Stimulated activated naive CD8-positive, alpha-beta T cell treated with anti-CD3 and anti-CD28 coated beads, Interleukin-15, amount 100 ng/mL, for 72 hours (primary cell): ENCODE data around the gene ANKS1B.

ENCODE experiments used
- ATAC-seq: fragments of 150-1000 bp; cut with Tn5 transposase; 2 replicates; pipeline ENCODE4 v1.10.0; 2021; ENCODE audit warnings: mild to moderate bottlenecking, moderate library complexity
- DNase-seq, 2 donors: peaks; one replicate each; pipeline ENCODE4 v3.0.0; 2021 to 2022
- H3K27ac Mint-ChIP-seq, 2 donors: one replicate each; pipeline ENCODE4 v1.8.0; 2022; ENCODE audit warnings: mild to moderate bottlenecking in 2 of 2, mixed read lengths in 2 of 2, moderate library complexity in 2 of 2
- H3K27me3 Mint-ChIP-seq: one replicate; pipeline ENCODE4 v1.8.0; 2022; ENCODE audit warnings: mixed read lengths
- H3K4me1 Mint-ChIP-seq: one replicate; pipeline ENCODE4 v1.8.0; 2022; ENCODE audit warnings: mild to moderate bottlenecking, mixed read lengths
- H3K4me3 Mint-ChIP-seq, 2 donors: one replicate each; pipeline ENCODE4 v1.8.0; 2022; ENCODE audit warnings: mild to moderate bottlenecking in 2 of 2, mixed read lengths in 2 of 2, moderate library complexity in 1 of 2
- H3K9me3 Mint-ChIP-seq, 2 donors: one replicate each; pipeline ENCODE4 v1.8.0; 2022; ENCODE audit warnings: mixed read lengths in 2 of 2

ANKS1B gene

DNA sequence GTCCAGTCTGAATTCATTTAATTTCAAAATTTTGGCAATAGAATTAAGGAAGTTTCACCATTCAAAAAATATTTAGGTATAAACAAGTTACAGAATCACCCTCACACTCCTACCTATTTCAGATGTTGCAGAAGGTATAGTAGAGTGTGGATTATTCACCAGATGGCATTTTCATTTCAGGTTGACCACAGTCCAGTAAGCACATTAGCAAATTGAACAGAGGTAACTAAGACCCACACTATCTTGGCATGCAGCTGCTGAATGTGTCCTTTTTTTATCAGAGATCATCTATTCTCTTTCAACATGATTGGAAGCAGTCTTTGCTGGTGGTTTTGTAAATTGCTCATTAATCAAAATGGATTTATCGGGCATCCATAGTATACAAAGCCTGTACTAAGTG is 488.9 kb downstream of the ANKS1B start:
- Mint-ChIP-seq H3K27ac (no peak overlapping the region), H3K4me1 (no peaks in the 10 kb centered on the region), H3K4me3 (no peak overlapping the region), H3K9me3 (peaks cover 18 to 22% of the 10 kb centered on the region in 2 donors), H3K27me3 (no peaks in the 10 kb centered on the region)
- ATAC-seq (no peak), DNase-seq (no peak)

DNA sequence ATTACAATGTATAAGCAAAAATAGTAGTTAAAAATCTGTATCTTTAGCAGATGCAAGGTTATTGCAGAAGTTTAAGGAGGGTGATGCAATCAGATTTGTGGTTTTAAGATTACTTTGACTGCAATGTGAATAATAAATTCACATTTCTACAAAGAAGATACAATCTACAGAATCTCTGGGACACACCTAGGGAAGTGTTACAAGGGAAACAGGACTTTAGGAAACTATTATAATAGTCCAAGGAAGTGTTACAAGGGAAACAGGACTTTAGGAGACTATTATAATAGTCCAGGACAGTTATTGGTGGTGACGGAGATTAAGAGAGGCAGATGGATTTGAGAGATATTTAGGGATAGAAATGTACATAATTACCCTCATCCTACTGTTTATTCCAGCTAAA is 491.5 kb downstream of the ANKS1B start:
- Mint-ChIP-seq H3K9me3 (peaks cover 14 to 18% of the 10 kb centered on the region in 2 donors), H3K4me1 (no peaks in the 10 kb centered on the region), H3K4me3 (no peak overlapping the region), H3K27ac (no peak overlapping the region), H3K27me3 (no peaks in the 10 kb centered on the region)
- DNase-seq (no peak), ATAC-seq (no peak)

DNA sequence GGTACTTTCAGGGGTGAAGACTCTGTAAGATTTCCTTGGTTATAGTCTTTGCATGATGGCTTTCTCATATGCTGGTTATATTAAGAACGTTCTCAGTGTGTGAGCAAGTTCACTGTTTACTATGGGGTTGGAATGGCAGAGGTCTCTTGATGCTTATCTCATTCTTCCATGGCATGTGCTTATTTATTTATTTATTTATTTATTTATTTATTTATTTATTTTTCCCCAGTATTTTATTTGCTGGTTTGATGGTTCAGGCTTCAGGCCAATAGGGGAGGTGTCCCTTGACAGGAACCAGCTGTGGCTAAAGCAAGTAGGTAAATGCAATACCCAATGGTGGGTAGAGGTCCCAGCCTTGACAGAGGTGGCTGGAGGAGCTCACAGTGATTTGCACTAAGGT is 498.5 kb downstream of the ANKS1B start:
- ATAC-seq (no peak), DNase-seq (no peak)
- peaks cover 20 to 45% of the 10 kb centered on the region in 2 donors for H3K9me3 Mint-ChIP-seq
- H3K27ac Mint-ChIP-seq: peak overlapping the region in 1 of 2 donors; percentile 80
- no peak overlapping the region for H3K4me3 Mint-ChIP-seq
- H3K27me3 Mint-ChIP-seq: no peaks in the 10 kb centered on the region
- no peaks in the 10 kb centered on the region for H3K4me1 Mint-ChIP-seq

DNA sequence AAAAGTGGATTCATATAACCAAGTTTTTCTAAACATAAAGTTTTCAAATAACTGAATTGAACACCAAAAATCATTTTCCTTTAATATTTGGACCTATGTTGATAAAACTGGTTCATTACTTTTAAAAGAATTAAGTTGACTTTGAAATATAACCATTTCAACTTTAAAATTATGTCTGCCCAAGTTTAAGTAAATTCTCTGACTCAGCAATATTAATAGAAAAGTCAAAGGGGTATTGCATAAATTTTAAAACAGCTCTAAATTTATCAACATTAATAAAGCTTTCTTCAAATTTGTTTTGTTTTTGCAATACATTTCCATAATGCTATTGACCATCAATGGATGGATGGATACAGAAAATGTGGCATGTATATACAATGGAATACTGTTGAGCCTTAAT is 505.6 kb downstream of the ANKS1B start:
- Mint-ChIP-seq H3K4me1 (no peaks in the 10 kb centered on the region), H3K27ac (no peak overlapping the region), H3K9me3 (peaks cover 13 to 29% of the 10 kb centered on the region in 2 donors), H3K27me3 (no peaks in the 10 kb centered on the region), H3K4me3 (no peak overlapping the region)
- ATAC-seq: no peak
- no peak for DNase-seq

DNA sequence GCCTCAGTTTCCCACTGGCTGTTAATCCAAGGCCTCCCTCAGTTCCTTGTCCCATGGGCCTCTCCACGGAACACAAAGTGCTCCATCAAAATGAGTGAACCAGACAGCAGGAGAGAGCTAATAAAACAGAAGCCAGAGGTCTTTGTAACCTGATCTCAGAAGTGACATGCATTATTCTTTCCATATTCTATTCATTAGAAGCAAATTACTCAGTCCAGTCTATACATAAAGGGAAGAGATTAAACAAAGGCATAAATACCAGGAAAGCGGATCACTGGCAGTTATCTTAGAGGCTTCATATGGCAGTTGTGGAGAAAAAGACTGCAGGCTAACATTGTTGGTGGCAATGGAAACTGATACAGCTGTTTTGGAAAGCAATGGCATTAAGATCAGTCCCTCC is 507.8 kb downstream of the ANKS1B start:
- DNase-seq (no peak), ATAC-seq (no peak)
- Mint-ChIP-seq H3K4me1 (no peaks in the 10 kb centered on the region), H3K27me3 (no peaks in the 10 kb centered on the region), H3K9me3 (peaks cover 4 to 10% of the 10 kb centered on the region in 2 donors), H3K4me3 (no peak overlapping the region), H3K27ac (no peak overlapping the region)

DNA sequence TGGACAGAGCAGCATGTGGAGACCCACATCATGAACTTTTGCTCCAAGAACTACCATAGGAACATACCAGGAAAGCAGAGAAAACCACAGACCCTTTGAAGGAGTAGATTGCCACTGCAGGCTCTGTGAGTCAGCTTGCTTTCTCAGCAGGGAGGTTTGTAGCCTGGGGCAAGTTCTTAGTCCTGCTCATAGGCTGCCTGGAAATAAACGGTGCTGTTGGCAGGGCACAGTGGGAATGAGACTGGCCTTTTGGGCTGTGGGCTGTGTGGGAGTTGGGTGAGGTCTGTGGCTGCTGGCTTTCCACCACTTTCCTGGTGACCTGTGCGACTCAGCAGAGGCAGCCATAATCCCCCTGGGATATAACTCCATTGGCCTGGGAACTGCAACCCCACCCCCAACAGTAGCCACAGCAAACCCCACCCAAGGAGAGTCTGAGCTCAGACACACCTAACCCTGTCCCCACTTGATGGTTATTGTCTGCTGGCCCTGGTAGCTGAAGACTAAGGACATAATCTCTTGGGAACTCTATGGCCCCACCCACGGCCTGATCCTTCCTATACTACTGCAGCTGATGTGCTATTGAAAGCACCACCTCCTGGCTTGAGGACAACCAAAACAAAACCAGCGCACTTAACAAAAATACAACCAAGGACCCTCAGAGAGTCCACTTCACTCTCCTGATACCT is 529.2 kb downstream of the ANKS1B start:
- H3K9me3 Mint-ChIP-seq: peaks cover 7 to 23% of the 10 kb centered on the region in 2 donors
- no peak overlapping the region for H3K4me3 Mint-ChIP-seq
- no peak for ATAC-seq
- no peaks in the 10 kb centered on the region for H3K27me3 Mint-ChIP-seq
- H3K4me1 Mint-ChIP-seq: no peaks in the 10 kb centered on the region
- DNase-seq: no peak
- no peak overlapping the region for H3K27ac Mint-ChIP-seq

DNA sequence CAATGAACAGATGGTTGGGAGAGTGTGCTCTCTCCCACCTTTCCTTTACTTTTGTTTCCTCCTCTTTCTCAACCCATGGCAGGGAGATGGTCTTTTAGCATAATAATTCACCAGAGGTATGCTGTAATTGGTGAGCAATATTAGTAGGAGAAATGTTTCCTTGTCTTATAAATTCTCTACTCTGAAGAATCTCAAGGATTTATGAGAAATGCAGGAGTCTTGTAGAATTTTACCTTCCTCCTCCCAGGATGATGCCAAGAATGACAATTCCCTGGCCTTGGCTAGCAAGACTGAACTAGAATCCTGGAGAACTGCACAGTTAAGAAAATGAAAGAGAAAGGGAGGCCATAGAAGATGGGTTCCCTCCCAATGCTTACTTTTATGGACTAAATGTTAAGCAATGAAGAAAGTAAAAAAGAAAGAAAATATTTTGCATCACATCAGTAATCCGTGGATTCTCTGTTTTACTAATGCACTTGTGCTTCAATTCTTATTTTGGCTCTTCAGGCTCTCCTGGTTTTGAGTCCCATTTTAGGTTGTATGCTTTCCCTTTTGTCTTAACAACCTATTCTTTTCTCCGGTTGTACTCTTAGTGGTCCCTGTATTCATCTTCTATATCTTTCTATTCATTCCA is 530.1 kb downstream of the ANKS1B start:
- Mint-ChIP-seq H3K27me3 (no peaks in the 10 kb centered on the region), H3K4me1 (no peaks in the 10 kb centered on the region)

DNA sequence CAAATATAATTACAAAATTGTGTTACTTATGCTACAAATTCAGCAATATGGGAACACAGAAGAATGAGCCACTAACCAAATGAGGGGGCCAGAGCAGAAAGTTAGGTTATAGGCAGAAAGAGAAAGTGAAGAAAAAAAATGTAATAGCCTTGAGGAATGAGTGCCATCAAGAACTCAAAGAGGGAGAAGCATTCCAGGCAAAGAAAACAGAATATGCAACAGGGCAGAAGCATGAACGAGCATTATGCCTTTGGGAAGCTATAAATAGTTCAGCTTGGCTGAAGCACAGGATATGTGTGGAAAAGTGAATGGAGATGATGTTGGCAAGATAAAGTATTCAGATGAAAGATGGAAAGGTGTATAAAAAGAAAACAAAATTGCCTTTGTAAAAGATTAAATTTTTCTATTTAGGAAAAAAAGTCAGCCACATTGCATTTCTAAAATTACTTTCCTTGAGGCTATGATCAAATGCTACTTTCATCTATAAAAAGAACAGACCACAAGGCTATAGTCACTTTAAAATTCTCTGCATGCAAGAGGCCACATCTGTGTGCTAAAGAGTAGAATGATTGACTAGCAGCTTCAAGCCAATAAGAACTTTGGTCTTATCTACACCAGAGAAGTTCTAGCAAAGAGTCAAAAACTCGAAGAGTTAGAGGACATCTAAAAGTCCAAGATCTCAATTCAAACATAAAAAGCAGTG is 530.7 kb downstream of the ANKS1B start:
- Mint-ChIP-seq H3K4me3 (no peak overlapping the region), H3K9me3 (peaks cover 7 to 15% of the 10 kb centered on the region in 2 donors), H3K27ac (no peak overlapping the region), H3K4me1 (no peaks in the 10 kb centered on the region), H3K27me3 (no peaks in the 10 kb centered on the region)
- ATAC-seq (no peak), DNase-seq (no peak)

More for the DNA sequence above, 530.1 kb downstream of the ANKS1B start:
- ATAC-seq: no peak
- H3K4me3 Mint-ChIP-seq: no peak overlapping the region
- H3K9me3 Mint-ChIP-seq: peaks cover 7 to 15% of the 10 kb centered on the region in 2 donors
- no peak overlapping the region for H3K27ac Mint-ChIP-seq
- no peak for DNase-seq

DNA sequence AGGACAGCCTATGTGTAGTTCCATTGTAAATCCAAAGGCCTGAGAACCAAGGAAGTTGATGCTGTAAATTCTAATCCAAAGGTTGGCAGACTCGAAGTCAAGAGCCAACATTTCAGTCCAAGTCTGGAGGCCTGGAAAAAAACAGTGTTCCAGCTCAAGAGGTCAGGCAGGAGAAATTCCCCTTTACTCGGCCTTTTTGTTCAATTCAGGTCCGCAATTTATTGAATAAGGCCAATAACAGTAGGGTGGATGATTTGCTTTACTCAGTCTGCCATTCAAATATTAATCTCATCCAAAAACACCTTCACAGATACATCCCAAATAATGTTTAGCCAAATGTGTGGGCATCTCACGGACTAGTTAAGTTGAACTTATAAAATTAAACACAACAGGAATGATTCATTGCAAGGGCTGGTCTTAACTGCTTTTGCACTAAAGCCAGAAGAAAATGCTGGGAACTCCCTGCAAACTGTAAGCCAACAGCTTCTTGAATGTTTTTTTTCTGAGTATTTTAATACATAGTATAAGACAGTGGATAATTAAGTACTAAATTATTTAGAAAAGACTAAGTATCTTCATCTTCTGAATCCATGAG is 534.6 kb downstream of the ANKS1B start:
- Mint-ChIP-seq H3K4me1 (no peaks in the 10 kb centered on the region), H3K27ac (no peak overlapping the region), H3K4me3 (no peak overlapping the region), H3K27me3 (no peaks in the 10 kb centered on the region), H3K9me3 (no peaks in the 10 kb centered on the region)
- DNase-seq: no peak
- ATAC-seq: no peak

DNA sequence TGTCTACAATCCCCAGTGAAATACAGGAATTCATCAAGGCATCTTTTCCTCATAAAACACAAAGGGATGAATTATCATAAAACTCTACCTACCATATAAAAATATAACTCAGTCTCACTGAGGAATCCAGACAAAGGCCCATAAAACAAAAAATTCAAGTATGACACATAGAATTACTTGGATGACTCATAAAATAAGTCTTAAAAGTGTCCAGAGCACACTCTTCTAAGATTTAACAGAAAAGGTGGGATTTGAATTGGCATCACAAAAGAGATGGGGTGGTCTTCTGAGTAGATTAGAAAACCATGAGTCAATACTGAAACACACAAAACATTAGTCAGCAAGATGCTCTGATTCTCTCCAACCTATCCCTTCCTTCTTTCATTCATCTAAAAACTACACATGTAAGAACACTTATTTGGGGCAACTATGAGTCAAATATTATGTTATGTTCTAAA is 539.8 kb downstream of the ANKS1B start:
- Mint-ChIP-seq H3K27ac (no peak overlapping the region), H3K9me3 (no peaks in the 10 kb centered on the region), H3K27me3 (no peaks in the 10 kb centered on the region), H3K4me3 (no peak overlapping the region), H3K4me1 (no peaks in the 10 kb centered on the region)
- ATAC-seq (no peak), DNase-seq (no peak)

DNA sequence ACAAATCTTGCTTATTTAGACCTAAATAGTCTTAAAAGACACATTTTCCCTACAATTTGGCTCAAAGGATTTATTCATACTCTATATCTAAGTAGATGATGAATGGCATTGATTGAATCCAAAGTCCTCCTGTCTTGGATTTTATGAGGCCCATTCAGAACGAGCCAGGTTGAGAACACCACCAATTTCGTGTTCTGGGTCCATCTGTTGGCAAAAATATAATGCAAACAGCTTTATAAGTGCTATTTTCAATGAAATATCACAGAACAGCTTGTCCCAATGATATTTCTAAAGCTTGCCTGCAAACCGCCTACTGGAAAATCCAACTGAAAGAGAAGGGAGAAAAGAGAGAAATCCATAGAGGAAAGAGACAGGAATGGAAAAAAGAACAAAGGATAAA is 542.0 kb downstream of the ANKS1B start:
- H3K27ac Mint-ChIP-seq: no peak overlapping the region
- DNase-seq (no peak), ATAC-seq (no peak)
- H3K4me1 Mint-ChIP-seq: no peaks in the 10 kb centered on the region
- no peaks in the 10 kb centered on the region for H3K27me3 Mint-ChIP-seq
- H3K4me3 Mint-ChIP-seq: no peak overlapping the region
- H3K9me3 Mint-ChIP-seq: peaks cover 0 to 5% of the 10 kb centered on the region in 2 donors

DNA sequence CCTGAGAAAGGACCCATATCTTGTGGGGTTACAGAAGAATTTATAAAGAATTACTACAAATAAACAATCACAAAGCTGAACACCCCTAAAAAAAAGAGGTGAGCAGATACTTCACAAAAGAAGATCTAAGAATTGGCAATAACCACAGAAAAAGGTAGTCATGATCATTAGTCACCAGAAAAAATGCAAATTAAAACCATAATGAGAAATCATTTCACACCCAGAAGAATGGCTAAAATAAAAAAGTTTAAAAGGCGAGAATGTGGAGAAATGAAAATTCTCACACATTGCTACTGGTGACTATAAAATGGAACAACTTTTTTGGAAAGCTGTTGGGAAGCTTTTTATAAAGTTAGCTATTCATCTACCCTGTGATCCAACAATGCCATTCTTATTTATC is 545.3 kb downstream of the ANKS1B start:
- ATAC-seq (no peak), DNase-seq (no peak)
- peaks cover 0 to 9% of the 10 kb centered on the region in 2 donors for H3K9me3 Mint-ChIP-seq
- H3K4me1 Mint-ChIP-seq: no peaks in the 10 kb centered on the region
- H3K27ac Mint-ChIP-seq: no peak overlapping the region
- no peak overlapping the region for H3K4me3 Mint-ChIP-seq
- H3K27me3 Mint-ChIP-seq: no peaks in the 10 kb centered on the region

DNA sequence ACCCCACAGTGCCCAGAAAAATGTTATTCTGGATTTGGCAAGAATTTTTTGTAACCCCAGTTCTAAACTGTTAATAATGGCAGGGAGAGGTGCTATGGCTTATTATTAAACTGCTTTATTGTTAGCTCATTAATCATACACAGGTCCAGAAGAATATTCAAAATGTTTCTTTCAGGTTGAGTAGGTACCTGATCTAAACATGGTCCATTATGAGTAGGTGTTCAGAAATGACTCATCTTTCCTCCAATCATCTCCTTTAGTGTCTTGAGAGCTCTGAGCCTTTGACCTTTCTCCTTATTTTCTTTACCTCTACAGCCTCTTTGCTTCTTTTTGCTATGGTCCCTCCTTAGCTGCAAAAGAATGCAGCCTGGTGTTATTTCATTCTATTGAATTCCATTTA is 548.2 kb downstream of the ANKS1B start:
- DNase-seq (no peak), ATAC-seq (peak; percentile 74)
- Mint-ChIP-seq H3K4me3 (no peak overlapping the region), H3K9me3 (peaks cover 8 to 14% of the 10 kb centered on the region in 2 donors), H3K4me1 (no peaks in the 10 kb centered on the region), H3K27ac (no peak overlapping the region), H3K27me3 (no peaks in the 10 kb centered on the region)

DNA sequence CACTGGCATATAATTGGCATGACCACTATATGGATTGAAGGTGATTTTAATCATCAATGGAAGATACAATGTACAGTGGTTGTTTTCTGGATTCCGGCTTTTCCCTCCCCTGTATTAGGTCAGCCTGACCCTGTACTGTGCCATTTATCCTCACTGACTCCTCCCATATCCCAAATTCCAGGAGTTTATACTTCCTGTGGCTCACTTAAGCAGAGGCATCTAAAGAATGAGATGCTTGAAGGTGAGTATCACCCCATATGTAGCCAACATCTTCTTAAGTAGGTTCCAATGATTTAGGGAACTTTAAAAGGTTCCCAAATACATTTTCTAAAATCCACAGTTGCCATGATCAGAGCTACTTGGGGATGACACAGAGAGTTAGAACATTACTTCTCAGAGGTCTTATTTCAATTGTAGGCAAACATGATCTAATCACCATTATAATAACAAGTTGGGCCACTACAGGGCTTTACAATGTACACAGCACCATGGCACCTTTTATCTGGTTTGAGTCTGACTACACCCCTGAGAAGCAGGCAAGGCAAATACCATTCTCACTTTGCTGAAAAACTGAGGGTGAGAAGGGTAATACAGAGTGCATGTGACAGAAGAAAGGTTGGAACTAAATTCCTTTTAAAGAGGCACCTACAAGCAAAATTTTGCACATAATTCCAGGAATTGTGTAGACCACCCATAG is 549.5 kb downstream of the ANKS1B start:
- Mint-ChIP-seq H3K4me3 (no peak overlapping the region), H3K27me3 (no peaks in the 10 kb centered on the region), H3K27ac (no peak overlapping the region), H3K9me3 (peaks cover 8 to 15% of the 10 kb centered on the region in 2 donors), H3K4me1 (no peaks in the 10 kb centered on the region)
- ATAC-seq (no peak), DNase-seq (no peak)

DNA sequence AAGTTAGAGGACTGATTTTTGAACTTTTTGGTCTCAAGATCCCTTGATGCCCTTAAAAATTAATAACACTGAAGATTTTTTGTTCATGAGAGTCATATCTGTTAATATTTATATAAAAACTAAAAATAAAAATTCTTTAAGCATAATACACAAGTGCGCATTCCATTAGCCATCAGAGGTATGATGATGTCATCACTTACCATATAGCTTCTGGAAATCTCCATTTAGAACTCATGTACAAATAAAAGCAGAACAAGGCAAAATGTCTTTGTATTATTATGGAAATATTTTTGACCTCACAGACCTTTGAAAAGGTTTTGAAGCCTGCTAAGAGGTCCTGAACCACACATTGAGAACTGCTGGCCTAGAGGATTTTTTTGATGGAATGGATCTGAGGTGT is 551.6 kb downstream of the ANKS1B start:
- DNase-seq: no peak
- no peak for ATAC-seq
- Mint-ChIP-seq H3K4me1 (no peaks in the 10 kb centered on the region), H3K27me3 (no peaks in the 10 kb centered on the region), H3K27ac (no peak overlapping the region), H3K9me3 (peaks cover 10 to 15% of the 10 kb centered on the region in 2 donors), H3K4me3 (no peak overlapping the region)
